ENCODE measurements around the gene SERPINB6.

Gene SERPINB6

GRCh38 chr6:2962004-2962403 lies 9.4 kb downstream of the SERPINB6 start:
- Histone ChIP-seq H3K4me2 (ENCODE audit: low read length) (peak overlapping the region; percentile 64), H3K79me2 (ENCODE audit: low read length) (no peaks in the 10 kb centered on the region), H3K27ac (ENCODE audit: low read length) (no peak overlapping the region), H3K4me1 (ENCODE audit: low read length) (peaks cover 18% of the 10 kb centered on the region), H3K27me3 (ENCODE audit: low read depth, low read length) (no peaks in the 10 kb centered on the region), H4K20me1 (ENCODE audit: insufficient read depth, low read length) (no peaks in the 10 kb centered on the region), H3K9me3 (ENCODE audit: insufficient read depth, low read length) (no peaks in the 10 kb centered on the region), H3K4me3 (ENCODE audit: low read length) (peak overlapping the region; percentile 43; the same call in 1 of the 2 replicates), H3K9ac (ENCODE audit: low read length) (no peak overlapping the region), H3K36me3 (replicated peaks; ENCODE audit: low read depth, low read length) (no peaks in the 10 kb centered on the region), H2AFZ (ENCODE audit: low read depth, low read length) (no peak overlapping the region)
- TF ChIP-seq EZH2phosphoT487 (IDR thresholded peaks at IDR 0.05; ENCODE audit: low read depth) (no peak), CTCF (IDR thresholded peaks at IDR 0.05; ENCODE audit: low read depth, low read length) (no peak)

GRCh38 chr6:2961506-2961905 lies 9.9 kb downstream of the SERPINB6 start:
- Histone ChIP-seq H2AFZ (ENCODE audit: low read depth, low read length) (no peak overlapping the region), H3K27ac (ENCODE audit: low read length) (no peak overlapping the region), H3K79me2 (ENCODE audit: low read length) (no peaks in the 10 kb centered on the region), H3K27me3 (ENCODE audit: low read depth, low read length) (no peaks in the 10 kb centered on the region), H3K9me3 (ENCODE audit: insufficient read depth, low read length) (no peaks in the 10 kb centered on the region), H3K36me3 (replicated peaks; ENCODE audit: low read depth, low read length) (no peaks in the 10 kb centered on the region), H3K4me3 (ENCODE audit: low read length) (peak overlapping the region; percentile 43; the same call in 1 of the 2 replicates), H3K4me1 (ENCODE audit: low read length) (peaks cover 18% of the 10 kb centered on the region), H3K4me2 (ENCODE audit: low read length) (peak overlapping the region; percentile 64), H4K20me1 (ENCODE audit: insufficient read depth, low read length) (no peaks in the 10 kb centered on the region), H3K9ac (ENCODE audit: low read length) (no peak overlapping the region)
- no peak for TF ChIP-seq CTCF (IDR thresholded peaks at IDR 0.05; ENCODE audit: low read depth, low read length)
- no peak for TF ChIP-seq EZH2phosphoT487 (IDR thresholded peaks at IDR 0.05; ENCODE audit: low read depth)

- Histone ChIP-seq H3K4me3 (ENCODE audit: low read length) (no peak overlapping the region), H3K4me2 (ENCODE audit: low read length) (no peak overlapping the region), H2AFZ (ENCODE audit: low read depth, low read length) (no peak overlapping the region), H3K4me1 (ENCODE audit: low read length) (peaks cover 18% of the 10 kb centered on the region), H3K79me2 (ENCODE audit: low read length) (no peaks in the 10 kb centered on the region), H3K36me3 (replicated peaks; ENCODE audit: low read depth, low read length) (no peaks in the 10 kb centered on the region), H3K9me3 (ENCODE audit: insufficient read depth, low read length) (no peaks in the 10 kb centered on the region), H4K20me1 (ENCODE audit: insufficient read depth, low read length) (no peaks in the 10 kb centered on the region), H3K27me3 (ENCODE audit: low read depth, low read length) (no peaks in the 10 kb centered on the region), H3K27ac (ENCODE audit: low read length) (no peak overlapping the region), H3K9ac (ENCODE audit: low read length) (no peak overlapping the region)
- TF ChIP-seq CTCF (IDR thresholded peaks at IDR 0.05; ENCODE audit: low read depth, low read length) (no peak), EZH2phosphoT487 (IDR thresholded peaks at IDR 0.05; ENCODE audit: low read depth) (no peak)
These were observed 10.4 kb downstream of the SERPINB6 start for GRCh38 chr6:2960935-2961334.

- TF ChIP-seq CTCF (IDR thresholded peaks at IDR 0.05; ENCODE audit: low read depth, low read length) (no peak), EZH2phosphoT487 (IDR thresholded peaks at IDR 0.05; ENCODE audit: low read depth) (no peak)
- H3K4me3 ChIP-seq (ENCODE audit: low read length) = no peak overlapping the region
- H2AFZ ChIP-seq (ENCODE audit: low read depth, low read length) = no peak overlapping the region
- no peak overlapping the region for H3K27ac ChIP-seq (ENCODE audit: low read length)
- no peak overlapping the region for H3K9ac ChIP-seq (ENCODE audit: low read length)
- H3K4me1 ChIP-seq (ENCODE audit: low read length) = peaks cover 18% of the 10 kb centered on the region
- no peaks in the 10 kb centered on the region for H3K36me3 ChIP-seq (replicated peaks; ENCODE audit: low read depth, low read length)
- no peaks in the 10 kb centered on the region for H3K79me2 ChIP-seq (ENCODE audit: low read length)
- H3K27me3 ChIP-seq (ENCODE audit: low read depth, low read length) = no peaks in the 10 kb centered on the region
- H3K4me2 ChIP-seq (ENCODE audit: low read length) = no peak overlapping the region
- no peaks in the 10 kb centered on the region for H3K9me3 ChIP-seq (ENCODE audit: insufficient read depth, low read length)
- no peaks in the 10 kb centered on the region for H4K20me1 ChIP-seq (ENCODE audit: insufficient read depth, low read length)
These were observed 11.3 kb downstream of the SERPINB6 start for GRCh38 chr6:2959909-2960719.

Data from OCI-LY3 (cell line).